Activated CD4-positive, CD25-positive, alpha-beta regulatory T cell treated with anti-CD3 and anti-CD28 coated beads, Interleukin-2, amount 50 U/mL, for 16 hours (primary cell): ENCODE data around the gene GRIA1.

Experiments used
- DNase-seq: peaks from one replicate; pipeline ENCODE4 v3.0.0-alpha.2; 2020; ENCODE audit warnings: low read depth, low spot score

Gene GRIA1

GRCh38 chr5:153490118-153491037 lies at the start of gene GRIA1:
Gene GRIA1 (plus strand): TSS chr5:153490670.
- DNase-seq: no peak

GRCh38 chr5:153445875-153446579 lies 44.4 kb upstream of the GRIA1 start:
- DNase-seq: no peak

GRCh38 chr5:153447534-153447933 lies 42.9 kb upstream of the GRIA1 start:
- DNase-seq: no peak

- no peak for DNase-seq
Observed at GRCh38 chr5:153456354-153456753, 34.1 kb upstream of the GRIA1 start.

- no peak for DNase-seq
Observed at GRCh38 chr5:153456993-153457392, 33.5 kb upstream of the GRIA1 start.

GRCh38 chr5:153458268-153458667 lies 32.2 kb upstream of the GRIA1 start:
- no peak for DNase-seq

GRCh38 chr5:153459051-153459743 lies 31.3 kb upstream of the GRIA1 start:
- no peak for DNase-seq

- DNase-seq: no peak
Observed at GRCh38 chr5:153460421-153460820, 30.0 kb upstream of the GRIA1 start.

- no peak for DNase-seq
Observed at GRCh38 chr5:153461341-153461740, 29.1 kb upstream of the GRIA1 start.

GRCh38 chr5:153463806-153464205 lies 26.7 kb upstream of the GRIA1 start:
- no peak for DNase-seq

GRCh38 chr5:153467546-153467945 lies 22.9 kb upstream of the GRIA1 start:
- DNase-seq: no peak

GRCh38 chr5:153469423-153469822 lies 21.0 kb upstream of the GRIA1 start:
- DNase-seq: no peak

- no peak for DNase-seq
Observed at GRCh38 chr5:153470736-153471135, 19.7 kb upstream of the GRIA1 start.

GRCh38 chr5:153476767-153477166 lies 13.7 kb upstream of the GRIA1 start:
- DNase-seq: no peak

GRCh38 chr5:153480401-153480800 lies 10.1 kb upstream of the GRIA1 start:
- DNase-seq: no peak

GRCh38 chr5:153483482-153483881 lies 7.0 kb upstream of the GRIA1 start:
- DNase-seq: no peak

GRCh38 chr5:153485641-153486040 lies 4.8 kb upstream of the GRIA1 start:
- DNase-seq: no peak

GRCh38 chr5:153486771-153487170 lies 3.7 kb upstream of the GRIA1 start:
- DNase-seq: no peak

- no peak for DNase-seq
Observed at GRCh38 chr5:153489611-153490010, 859 bp upstream of the GRIA1 start.

GRCh38 chr5:153491038-153491744 lies 721 bp downstream of the GRIA1 start:
- DNase-seq: no peak

GRCh38 chr5:153491856-153492255 lies 1.4 kb downstream of the GRIA1 start:
- no peak for DNase-seq

GRCh38 chr5:153496835-153497234 lies 6.4 kb downstream of the GRIA1 start:
- no peak for DNase-seq
